ENCODE measurements around the gene FARS2.
A peak's percentile ranks its signal among the peaks of the same experiment; 100 is the strongest.

Gene FARS2

GRCh38 chr6:5704708-5705107 lies 443.4 kb downstream of the FARS2 start:
- intact Hi-C loops (cut with DNase I) = no loop called here
- no peak for DNase-seq

GRCh38 chr6:5705252-5705651 lies 443.9 kb downstream of the FARS2 start:
- intact Hi-C loops (cut with DNase I) = no loop called here
- DNase-seq = no peak

- intact Hi-C loops (cut with DNase I) = no loop called here
- DNase-seq = no peak
Observed at GRCh38 chr6:5706124-5707033, 445.1 kb downstream of the FARS2 start.

GRCh38 chr6:5707281-5708045 lies 446.1 kb downstream of the FARS2 start:
- intact Hi-C loops (cut with DNase I) = no loop called here
- no peak for DNase-seq

- DNase-seq = no peak
- intact Hi-C loops (cut with DNase I) = no loop called here
Observed at GRCh38 chr6:5710516-5710915, 449.2 kb downstream of the FARS2 start.

- intact Hi-C loops (cut with DNase I) = no loop called here
- DNase-seq = no peak
Observed at GRCh38 chr6:5710936-5711335, 449.6 kb downstream of the FARS2 start.

- intact Hi-C loops (cut with DNase I) = no loop called here
- no peak for DNase-seq
Observed at GRCh38 chr6:5712349-5713215, 451.3 kb downstream of the FARS2 start.

GRCh38 chr6:5713519-5713918 lies 452.2 kb downstream of the FARS2 start:
- no peak for DNase-seq
- intact Hi-C loops (cut with DNase I) = no loop called here

- DNase-seq = no peak
- intact Hi-C loops (cut with DNase I) = no loop called here
Observed at GRCh38 chr6:5718231-5718947, 457.1 kb downstream of the FARS2 start.

GRCh38 chr6:5723841-5724691 lies 462.8 kb downstream of the FARS2 start:
- peak in 2 of 10 donors; percentile 8 to 89 for DNase-seq
- intact Hi-C loops (cut with DNase I) = no loop called here

- no peak for DNase-seq
Observed at GRCh38 chr6:5724911-5725310, 463.6 kb downstream of the FARS2 start.

GRCh38 chr6:5726976-5727718 lies 465.8 kb downstream of the FARS2 start:
- intact Hi-C loops (cut with DNase I) = no loop called here
- no peak for DNase-seq

More at GRCh38 chr6:5724911-5725310, 463.6 kb downstream of the FARS2 start:
- intact Hi-C loops (cut with DNase I) = no loop called here

- peak in 1 of 10 donors; percentile 79 for DNase-seq
- intact Hi-C loops (cut with DNase I) = no loop called here
Observed at GRCh38 chr6:5728351-5729079, 467.2 kb downstream of the FARS2 start.

GRCh38 chr6:5729080-5729434 lies 467.7 kb downstream of the FARS2 start:
- DNase-seq = no peak
- intact Hi-C loops (cut with DNase I) = no loop called here

- no peak for DNase-seq
- intact Hi-C loops (cut with DNase I) = no loop called here
Observed at GRCh38 chr6:5729813-5730517, 468.7 kb downstream of the FARS2 start.

GRCh38 chr6:5730585-5731263 lies 469.4 kb downstream of the FARS2 start:
- intact Hi-C loops (cut with DNase I) = no loop called here
- no peak for DNase-seq

- intact Hi-C loops (cut with DNase I) = no loop called here
- no peak for DNase-seq
Observed at GRCh38 chr6:5731435-5731834, 470.1 kb downstream of the FARS2 start.
